ENCODE data around the gene LGR6.
"Not testable (repeated sequence)": the region's sequence is repeated elsewhere in the genome, so short reads cannot be mapped to it uniquely, and the experiment has no call there.

The LGR6 gene

GRCh38 chr1:202348509-202349205 lies 155.1 kb downstream of the LGR6 start, which contains the start of gene PPP1R12B:
Gene PPP1R12B (plus strand): TSS chr1:202348699. CDS start chr1:202348852, 153 bp downstream.
- Histone ChIP-seq H4K8ac (ENCODE audit: low read depth, low read length) (peak within 1 kb of the TSS; percentile 89), H3K14ac (ENCODE audit: low read length) (peak within 1 kb of the TSS; percentile 85), H3K27ac (ENCODE audit: low read depth, low read length) (peak within 1 kb of the TSS; percentile 62), H3K4ac (ENCODE audit: low read depth, low read length) (peak within 1 kb of the TSS; percentile 20), H2AFZ (ENCODE audit: insufficient read depth, low read length, poor library complexity) (peak within 1 kb of the TSS; percentile 93), H2AK5ac (ENCODE audit: low read length) (no peak within 1 kb of the TSS), H4K12ac (ENCODE audit: low read depth, low read length) (peak within 1 kb of the TSS; percentile 57), H3K79me1 (ENCODE audit: low read length) (peaks cover 5% of the 10 kb centered on the region), H2BK5ac (ENCODE audit: low read depth, low read length, poor library complexity) (peak within 1 kb of the TSS; percentile 73), H3K9ac (ENCODE audit: low read length) (peak within 1 kb of the TSS; percentile 91), H4K91ac (ENCODE audit: low read depth, low read length) (peak within 1 kb of the TSS; percentile 75), H3K9me3 (ENCODE audit: insufficient read depth, low read depth, low read length) (no peaks in the 10 kb centered on the region), H3K23ac (ENCODE audit: low read length) (no peak within 1 kb of the TSS), H2BK12ac (ENCODE audit: low read length) (peak within 1 kb of the TSS; percentile 47), H3K4me3 (ENCODE audit: low read depth, low read length) (peak within 1 kb of the TSS; percentile 99), H2BK120ac (ENCODE audit: insufficient read depth, low read length, poor library complexity) (peak within 1 kb of the TSS; percentile 75), H3K4me1 (ENCODE audit: control insufficient read depth in 1 of 2, insufficient read depth in 2 of 2, low read length in 2 of 2) (no peaks in the 10 kb centered on the region), H3K18ac (ENCODE audit: low read length) (peak within 1 kb of the TSS; percentile 64), H3K79me2 (ENCODE audit: control insufficient read depth, insufficient read depth, low read length, poor library complexity) (peaks cover 5% of the 10 kb centered on the region), H3K27me3 (ENCODE audit: insufficient read depth, low read length) (no peaks in the 10 kb centered on the region), H3K36me3 (ENCODE audit: control insufficient read depth in 1 of 2, insufficient read depth in 2 of 2, low read length in 2 of 2) (no peaks in the 10 kb centered on the region), H3K4me2 (ENCODE audit: low read length) (peak within 1 kb of the TSS; percentile 87)
- DNase-seq = peak; percentile 99
- no CpG with 5 or more reads among the region's 60 CpGs for WGBS (ENCODE audit: extremely low coverage, insufficient coverage, insufficient read length)

GRCh38 chr1:202349206-202349928 lies 155.8 kb downstream of the LGR6 start:
- peaks cover 5% of the 10 kb centered on the region for H3K79me2 ChIP-seq (ENCODE audit: control insufficient read depth, insufficient read depth, low read length, poor library complexity)

GRCh38 chr1:202351725-202352124 lies 158.1 kb downstream of the LGR6 start:
- Histone ChIP-seq H3K79me1 (ENCODE audit: low read length) (peaks cover 5% of the 10 kb centered on the region), H3K23ac (ENCODE audit: low read length) (no peak overlapping the region), H4K91ac (ENCODE audit: low read depth, low read length) (no peak overlapping the region), H4K12ac (ENCODE audit: low read depth, low read length) (no peak overlapping the region), H3K79me2 (ENCODE audit: control insufficient read depth, insufficient read depth, low read length, poor library complexity) (peaks cover 5% of the 10 kb centered on the region), H3K4ac (ENCODE audit: low read depth, low read length) (no peak overlapping the region), H2AFZ (ENCODE audit: insufficient read depth, low read length, poor library complexity) (no peak overlapping the region), H2AK5ac (ENCODE audit: low read length) (no peak overlapping the region), H3K18ac (ENCODE audit: low read length) (no peak overlapping the region), H3K4me3 (ENCODE audit: low read depth, low read length) (no peak overlapping the region), H3K9ac (ENCODE audit: low read length) (no peak overlapping the region), H3K36me3 (ENCODE audit: control insufficient read depth in 1 of 2, insufficient read depth in 2 of 2, low read length in 2 of 2) (no peaks in the 10 kb centered on the region), H2BK12ac (ENCODE audit: low read length) (no peak overlapping the region), H3K27ac (ENCODE audit: low read depth, low read length) (no peak overlapping the region), H3K4me2 (ENCODE audit: low read length) (no peak overlapping the region), H4K8ac (ENCODE audit: low read depth, low read length) (no peak overlapping the region), H3K27me3 (ENCODE audit: insufficient read depth, low read length) (no peaks in the 10 kb centered on the region), H3K4me1 (ENCODE audit: control insufficient read depth in 1 of 2, insufficient read depth in 2 of 2, low read length in 2 of 2) (peaks cover 0 to 4% of the 10 kb centered on the region in 2 experiments), H3K9me3 (ENCODE audit: insufficient read depth, low read depth, low read length) (no peaks in the 10 kb centered on the region), H2BK5ac (ENCODE audit: low read depth, low read length, poor library complexity) (no peak overlapping the region), H2BK120ac (ENCODE audit: insufficient read depth, low read length, poor library complexity) (no peak overlapping the region), H3K14ac (ENCODE audit: low read length) (no peak overlapping the region)
- WGBS (ENCODE audit: extremely low coverage, insufficient coverage, insufficient read length) = no CpG with 5 or more reads among the region's 2 CpGs
- DNase-seq = no peak

More at GRCh38 chr1:202349206-202349928, 155.8 kb downstream of the LGR6 start:
- H2AFZ ChIP-seq (ENCODE audit: insufficient read depth, low read length, poor library complexity) = peak overlapping the region; percentile 93
- no peak overlapping the region for H3K14ac ChIP-seq (ENCODE audit: low read length)
- no peak overlapping the region for H3K27ac ChIP-seq (ENCODE audit: low read depth, low read length)
- H3K36me3 ChIP-seq (ENCODE audit: control insufficient read depth in 1 of 2, insufficient read depth in 2 of 2, low read length in 2 of 2) = no peaks in the 10 kb centered on the region
- H3K9me3 ChIP-seq (ENCODE audit: insufficient read depth, low read depth, low read length) = no peaks in the 10 kb centered on the region
- WGBS (ENCODE audit: extremely low coverage, insufficient coverage, insufficient read length) = no CpG with 5 or more reads among the region's 12 CpGs
- H3K4me2 ChIP-seq (ENCODE audit: low read length) = peak overlapping the region; percentile 87
- no peak overlapping the region for H4K91ac ChIP-seq (ENCODE audit: low read depth, low read length)
- peak overlapping the region; percentile 89 for H4K8ac ChIP-seq (ENCODE audit: low read depth, low read length)
- H3K9ac ChIP-seq (ENCODE audit: low read length) = peak overlapping the region; percentile 91
- H3K23ac ChIP-seq (ENCODE audit: low read length) = no peak overlapping the region
- no peak overlapping the region for H2AK5ac ChIP-seq (ENCODE audit: low read length)
- H3K79me1 ChIP-seq (ENCODE audit: low read length) = peaks cover 5% of the 10 kb centered on the region
- peak overlapping the region; percentile 99 for H3K4me3 ChIP-seq (ENCODE audit: low read depth, low read length)
- peak overlapping the region; percentile 20 for H3K4ac ChIP-seq (ENCODE audit: low read depth, low read length)
- no peaks in the 10 kb centered on the region for H3K27me3 ChIP-seq (ENCODE audit: insufficient read depth, low read length)
- DNase-seq = peak; percentile 67 to 92
- peak overlapping the region; percentile 73 for H2BK5ac ChIP-seq (ENCODE audit: low read depth, low read length, poor library complexity)
- H3K18ac ChIP-seq (ENCODE audit: low read length) = peak overlapping the region; percentile 64
- peak overlapping the region; percentile 75 for H2BK120ac ChIP-seq (ENCODE audit: insufficient read depth, low read length, poor library complexity)
- H3K4me1 ChIP-seq (ENCODE audit: control insufficient read depth in 1 of 2, insufficient read depth in 2 of 2, low read length in 2 of 2) = no peaks in the 10 kb centered on the region
- no peak overlapping the region for H2BK12ac ChIP-seq (ENCODE audit: low read length)
- H4K12ac ChIP-seq (ENCODE audit: low read depth, low read length) = no peak overlapping the region

- not testable (repeated sequence) for H3K27me3 ChIP-seq (ENCODE audit: insufficient read depth, low read length); H3K27ac ChIP-seq (ENCODE audit: low read depth, low read length); H3K4me2 ChIP-seq (ENCODE audit: low read length); H3K4me1 ChIP-seq (ENCODE audit: control insufficient read depth in 1 of 2, insufficient read depth in 2 of 2, low read length in 2 of 2); H3K9ac ChIP-seq (ENCODE audit: low read length); H3K4me3 ChIP-seq (ENCODE audit: low read depth, low read length); H4K8ac ChIP-seq (ENCODE audit: low read depth, low read length); H3K14ac ChIP-seq (ENCODE audit: low read length); H3K79me1 ChIP-seq (ENCODE audit: low read length); H3K18ac ChIP-seq (ENCODE audit: low read length); H2BK5ac ChIP-seq (ENCODE audit: low read depth, low read length, poor library complexity); H2BK12ac ChIP-seq (ENCODE audit: low read length); H2AK5ac ChIP-seq (ENCODE audit: low read length); H4K91ac ChIP-seq (ENCODE audit: low read depth, low read length); H3K23ac ChIP-seq (ENCODE audit: low read length); H3K4ac ChIP-seq (ENCODE audit: low read depth, low read length); H3K36me3 ChIP-seq (ENCODE audit: control insufficient read depth in 1 of 2, insufficient read depth in 2 of 2, low read length in 2 of 2); H2AFZ ChIP-seq (ENCODE audit: insufficient read depth, low read length, poor library complexity); H2BK120ac ChIP-seq (ENCODE audit: insufficient read depth, low read length, poor library complexity); H3K9me3 ChIP-seq (ENCODE audit: insufficient read depth, low read depth, low read length); DNase-seq; H4K12ac ChIP-seq (ENCODE audit: low read depth, low read length); H3K79me2 ChIP-seq (ENCODE audit: control insufficient read depth, insufficient read depth, low read length, poor library complexity)
- whole genome bisulfite sequencing (ENCODE audit: extremely low coverage, insufficient coverage, insufficient read length) = no CpG with 5 or more reads among the region's 11 CpGs
Measured at GRCh38 chr1:202352583-202353197, 159.1 kb downstream of the LGR6 start.

All from trophoblast cell (in vitro differentiated cells and primary cell).